ENCODE results near the gene JTB.

The JTB gene

GRCh38 chr1:153978274-153978909, 918 bp upstream of the JTB start:
- DNase-seq: no peak

GRCh38 chr1:153976819-153977249, 640 bp downstream of the JTB start:
- no peak for DNase-seq

GRCh38 chr1:153973525-153973924, 3.9 kb downstream of the JTB start:
- no peak for DNase-seq

- DNase-seq: no peak
Observed at GRCh38 chr1:153973071-153973470, 4.4 kb downstream of the JTB start.

- no peak for DNase-seq
Observed at GRCh38 chr1:153970346-153970745, 7.1 kb downstream of the JTB start.

DNA sequence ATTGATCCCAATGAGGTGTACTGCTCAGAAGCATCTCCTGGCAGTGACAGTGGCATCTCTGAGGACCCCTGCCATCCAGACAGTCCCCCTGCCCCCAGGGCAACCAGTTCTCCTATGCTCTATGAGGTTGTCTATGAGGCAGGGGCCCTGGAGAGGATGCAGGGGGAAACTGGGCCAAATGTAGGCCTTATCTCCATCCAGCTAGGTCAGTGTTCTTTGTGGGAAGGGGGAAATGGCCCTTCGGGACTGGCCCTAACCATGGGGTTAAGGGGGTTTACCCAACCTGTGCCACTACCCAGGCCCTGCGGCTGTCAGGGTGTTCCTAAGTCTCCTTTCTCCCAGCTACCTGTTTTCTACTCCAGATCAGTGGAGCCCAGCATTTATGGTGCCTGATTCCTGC, 8.5 kb downstream of the JTB start:
- no peak for DNase-seq

DNA sequence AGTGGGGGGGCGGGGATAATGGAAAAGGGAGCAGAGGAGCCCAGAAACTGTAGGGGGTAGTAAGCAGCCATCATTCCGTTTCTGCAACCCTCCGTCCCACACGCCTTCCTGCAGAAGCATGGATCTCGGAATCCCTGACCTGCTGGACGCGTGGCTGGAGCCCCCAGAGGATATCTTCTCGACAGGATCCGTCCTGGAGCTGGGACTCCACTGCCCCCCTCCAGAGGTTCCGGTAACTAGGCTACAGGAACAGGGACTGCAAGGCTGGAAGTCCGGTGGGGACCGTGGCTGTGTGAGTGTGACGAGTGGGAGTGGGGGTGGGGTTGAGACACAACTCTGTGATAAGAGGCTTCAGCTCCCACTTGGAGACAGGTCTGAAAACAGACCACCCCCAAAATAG, 9.1 kb downstream of the JTB start:
- DNase-seq: no peak

- DNase-seq: no peak
Observed at GRCh38 chr1:153968000-153968363, 9.5 kb downstream of the JTB start.

- peak; percentile 91 for DNase-seq
Observed at GRCh38 chr1:153967107-153967999, 10.1 kb downstream of the JTB start, which contains the start of gene CREB3L4. TSS of gene CREB3L4 (plus strand) at chr1:153967902. CDS start at chr1:153968526, 624 bp downstream.

DNA sequence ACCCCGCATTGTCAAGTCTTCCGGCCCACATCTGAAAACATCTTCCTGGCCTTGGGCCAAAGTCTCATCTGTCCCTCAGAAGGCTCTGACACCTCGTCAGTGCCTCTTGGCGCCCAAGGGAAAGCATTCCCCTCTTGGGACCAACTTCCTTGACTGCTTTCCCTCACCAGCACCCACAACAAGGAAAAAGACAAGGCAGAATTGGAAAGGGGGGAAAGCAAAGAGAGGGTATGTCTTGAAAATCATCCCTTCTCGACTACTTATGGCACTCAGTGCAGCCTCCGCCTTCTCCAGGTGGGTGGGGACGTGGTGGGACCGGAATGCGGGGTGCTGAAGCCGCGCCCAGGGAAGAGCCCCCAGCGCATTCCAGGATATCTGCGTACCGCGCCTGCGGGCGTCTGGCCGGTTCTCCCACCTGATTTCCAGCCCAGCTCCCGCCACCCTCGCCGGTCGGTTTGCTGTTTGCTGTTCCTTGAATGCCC, 13.6 kb downstream of the JTB start:
- no peak for DNase-seq

GRCh38 chr1:153963030-153963849, 14.2 kb downstream of the JTB start, which contains the start of gene SLC39A1:
TSS of gene SLC39A1 (minus strand) at chr1:153963537. CDS start at chr1:153962715, 822 bp downstream.
- peak; percentile 82 for DNase-seq

DNA sequence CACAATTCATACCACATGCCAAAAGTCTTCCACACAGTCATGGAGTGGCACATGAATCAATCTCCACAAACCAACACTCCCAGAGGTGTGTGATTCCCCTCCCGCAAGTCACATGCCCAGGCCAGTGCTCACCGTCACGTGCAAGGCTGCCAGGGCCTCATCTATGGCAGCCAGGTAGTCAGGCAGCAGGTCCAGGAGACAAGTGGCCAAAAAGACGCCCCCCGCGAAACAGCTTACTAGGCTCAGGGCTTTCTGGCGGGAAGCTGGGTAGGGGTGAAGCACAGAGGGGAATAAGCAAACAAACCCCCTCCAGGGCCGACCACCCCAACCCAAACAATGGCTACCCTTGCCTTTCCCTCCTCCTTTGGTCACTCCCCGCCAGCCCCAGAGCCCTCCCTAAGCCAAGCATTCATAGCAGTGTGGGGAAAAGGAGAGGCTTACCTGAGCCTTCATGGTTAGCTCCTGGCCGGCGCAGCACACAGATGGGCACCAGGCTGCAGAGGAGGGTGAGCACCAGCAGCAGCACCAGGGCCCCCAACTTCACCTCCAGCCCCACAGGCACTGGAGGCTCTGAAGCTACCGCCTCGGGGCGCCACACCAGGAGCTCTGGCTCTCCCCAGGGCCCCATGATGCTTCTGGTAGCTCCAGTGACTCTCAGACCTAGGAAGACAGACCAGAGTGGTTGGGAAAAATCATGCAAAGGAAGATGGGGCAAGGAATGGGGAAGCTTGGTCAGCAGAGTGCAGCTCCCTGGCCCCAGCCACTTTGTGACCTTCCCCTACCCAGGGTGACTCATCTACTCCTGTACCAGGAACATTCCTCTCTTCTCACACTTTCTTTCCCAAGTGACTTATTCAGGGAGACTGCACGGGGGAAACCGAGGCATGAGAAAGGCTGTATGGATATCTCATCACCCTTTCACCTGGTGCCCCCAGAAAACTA, 15.1 kb downstream of the JTB start:
- no peak for DNase-seq

GRCh38 chr1:153961421-153961820, 16.1 kb downstream of the JTB start:
- no peak for DNase-seq

DNA sequence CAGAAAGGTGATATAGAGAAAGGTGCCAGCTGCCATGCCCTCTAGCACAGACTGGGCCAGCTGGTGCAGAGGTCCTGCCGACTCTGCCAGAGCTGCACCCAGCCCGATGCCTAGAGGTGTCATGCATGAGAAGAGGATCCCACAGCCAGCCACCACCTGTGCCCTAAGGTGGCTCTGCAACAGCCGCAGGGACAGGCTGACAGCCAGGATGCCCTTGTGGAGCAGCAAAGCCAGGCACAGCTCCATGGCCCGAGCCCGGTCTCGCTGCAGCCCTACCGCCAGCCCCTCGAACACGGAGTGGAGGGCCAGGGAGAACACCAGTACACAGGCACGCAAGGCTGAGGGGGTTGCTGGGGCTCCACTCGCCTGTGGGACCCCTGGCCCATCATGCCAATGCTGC, 17.3 kb downstream of the JTB start:
- no peak for DNase-seq

DNA sequence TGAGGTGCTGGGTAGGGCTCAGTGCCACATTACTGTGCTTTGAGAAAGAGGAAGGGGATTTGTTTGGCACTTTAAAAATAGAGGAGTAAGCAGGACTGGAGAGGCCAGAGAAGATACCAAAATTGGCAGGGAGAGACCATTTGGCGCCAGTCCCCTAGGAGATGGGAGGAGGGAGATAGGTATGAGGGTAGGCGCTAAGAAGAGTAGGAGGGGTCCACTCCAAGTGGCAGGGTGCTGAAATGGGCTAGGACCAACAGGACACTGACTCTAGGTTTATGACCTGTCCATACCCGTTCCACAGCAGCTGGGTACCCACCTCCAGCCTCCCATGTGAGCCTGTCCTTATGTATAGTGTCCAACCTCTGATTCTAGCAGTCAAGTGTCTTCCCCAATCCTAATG, 18.0 kb downstream of the JTB start:
- no peak for DNase-seq

DNA sequence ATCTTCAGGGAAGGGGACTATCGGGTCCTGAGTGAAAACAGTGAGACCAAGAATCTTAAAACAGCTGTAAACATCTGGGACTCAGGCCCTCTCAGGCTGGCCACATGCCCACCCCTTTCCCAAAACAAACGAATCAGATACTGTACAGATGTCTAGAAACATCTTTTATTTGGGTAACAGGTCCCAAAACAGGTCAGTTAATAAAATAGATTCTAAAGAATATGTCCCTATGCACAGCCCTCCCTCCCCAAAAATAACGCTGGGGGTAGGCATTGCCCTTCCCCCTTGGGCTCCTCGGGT, 18.6 kb downstream of the JTB start:
- DNase-seq: no peak

- peak; percentile 89 for DNase-seq
Observed at GRCh38 chr1:153958111-153958960, 19.1 kb downstream of the JTB start, which contains the start of gene CRTC2. TSS of gene CRTC2 (minus strand) at chr1:153958612. CDS start at chr1:153958497, 115 bp downstream.

DNA sequence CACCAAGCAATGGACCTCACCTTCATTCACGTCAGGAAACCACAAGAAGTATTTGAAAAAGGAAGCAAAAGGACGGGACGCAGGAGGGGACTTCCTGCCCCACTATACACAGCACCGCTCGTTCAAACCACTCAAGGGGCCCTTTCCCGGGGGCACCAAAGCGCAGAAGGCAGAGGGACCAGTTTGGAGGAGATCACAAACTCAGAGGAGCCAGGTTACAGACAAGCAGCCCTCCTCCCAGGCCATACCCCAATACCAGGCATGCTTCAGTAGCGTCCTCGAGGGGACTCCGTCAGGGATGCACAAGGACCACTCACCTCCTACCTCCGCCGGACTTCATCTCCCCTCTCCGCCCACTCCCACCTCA, 19.7 kb downstream of the JTB start:
- no peak for DNase-seq

- no peak for DNase-seq
Observed at GRCh38 chr1:153956997-153957715, 20.3 kb downstream of the JTB start.

- DNase-seq: no peak
Observed at GRCh38 chr1:153954826-153955225, 22.6 kb downstream of the JTB start.
